Stimulated activated effector memory CD8-positive, alpha-beta T cell treated with anti-CD3 and anti-CD28 coated beads, Interleukin-12 subunit alpha, Interleukin-12 subunit beta, amount 100 ng/mL, for 72 hours (primary cell): ENCODE measurements around the gene MFSD6.
"Not testable (repeated sequence)": the region's sequence is repeated elsewhere in the genome, so short reads cannot be mapped to it uniquely, and the experiment has no call there.

ENCODE experiments used
- ATAC-seq: fragments of 150-1000 bp; cut with Tn5 transposase; 2 replicates; pipeline ENCODE4 v1.10.0; 2021
- DNase-seq, 2 donors: peaks; one replicate each; pipeline ENCODE4 v3.0.0; 2021 to 2022; ENCODE audit warnings: low spot score in 2 of 2
- H3K27ac Mint-ChIP-seq: one replicate; pipeline ENCODE4 v1.8.0; 2022; ENCODE audit warnings: mild to moderate bottlenecking, mixed read lengths
- H3K36me3 Mint-ChIP-seq: one replicate; pipeline ENCODE4 v1.8.0; 2022; ENCODE audit warnings: mild to moderate bottlenecking, mixed read lengths
- H3K4me1 Mint-ChIP-seq: one replicate; pipeline ENCODE4 v1.8.0; 2022; ENCODE audit warnings: mixed read lengths
- H3K4me3 Mint-ChIP-seq: one replicate; pipeline ENCODE4 v1.8.0; 2022; ENCODE audit warnings: mild to moderate bottlenecking, mixed read lengths
- H3K9me3 Mint-ChIP-seq: one replicate; pipeline ENCODE4 v1.8.0; 2022; ENCODE audit warnings: mixed read lengths

The MFSD6 gene

GRCh38 chr2:190486037-190486623, 78.0 kb downstream of the MFSD6 start:
- peak overlapping the region; percentile 29 for H3K27ac Mint-ChIP-seq

DNA sequence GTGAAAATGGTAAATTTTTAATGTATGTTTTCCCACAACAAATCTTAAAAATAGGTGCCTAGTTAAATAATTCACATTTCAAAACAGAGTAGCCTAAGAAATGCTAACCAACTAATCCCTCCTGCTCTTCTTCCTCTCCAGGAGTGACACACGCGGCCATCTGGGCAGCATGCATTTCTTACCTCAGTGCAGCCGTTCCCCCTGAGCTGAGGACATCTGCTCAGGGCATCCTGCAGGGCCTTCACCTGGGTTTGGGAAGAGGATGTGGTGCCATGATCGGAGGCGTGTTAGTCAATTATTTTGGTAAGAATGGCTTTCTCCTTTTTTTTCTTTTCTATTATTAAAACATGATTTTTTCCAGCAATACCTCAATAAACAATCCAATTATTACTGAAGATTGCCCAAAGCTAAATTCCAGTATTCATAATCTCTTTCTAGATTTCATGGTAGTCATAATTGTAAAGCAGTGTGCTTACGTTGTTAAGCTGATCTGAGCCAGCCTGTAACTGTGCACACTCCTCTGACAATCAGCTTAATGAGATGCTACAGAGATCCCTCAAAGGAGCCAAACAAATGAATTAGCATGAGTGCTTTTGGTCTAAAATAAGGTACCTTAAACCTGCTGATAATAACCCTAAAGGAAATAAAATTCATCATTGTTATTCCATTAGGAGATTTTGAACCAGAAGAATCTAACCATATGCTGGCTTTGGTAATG, 80.5 kb downstream of the MFSD6 start:
- peaks cover 5% of the 10 kb centered on the region for H3K4me1 Mint-ChIP-seq
- ATAC-seq (no peak), DNase-seq (no peak)
- peaks cover 57% of the 10 kb centered on the region for H3K36me3 Mint-ChIP-seq
- peak overlapping the region; percentile 45 for H3K27ac Mint-ChIP-seq
- no peak overlapping the region for H3K4me3 Mint-ChIP-seq
- peaks cover 9% of the 10 kb centered on the region for H3K9me3 Mint-ChIP-seq

More at GRCh38 chr2:190486037-190486623, 78.0 kb downstream of the MFSD6 start:
- peaks cover 5% of the 10 kb centered on the region for H3K4me1 Mint-ChIP-seq
- ATAC-seq, result no peak
- H3K36me3 Mint-ChIP-seq, result peaks cover 41% of the 10 kb centered on the region
- no peak overlapping the region for H3K4me3 Mint-ChIP-seq
- DNase-seq, result no peak
- H3K9me3 Mint-ChIP-seq, result no peaks in the 10 kb centered on the region

- H3K4me1 Mint-ChIP-seq, result peaks cover 13% of the 10 kb centered on the region
- no peak overlapping the region for H3K4me3 Mint-ChIP-seq
- H3K27ac Mint-ChIP-seq, result no peak overlapping the region
- ATAC-seq (no peak), DNase-seq (no peak)
- H3K36me3 Mint-ChIP-seq, result peaks cover 57% of the 10 kb centered on the region
- peaks cover 11% of the 10 kb centered on the region for H3K9me3 Mint-ChIP-seq
Observed at GRCh38 chr2:190489475-190489874, 81.3 kb downstream of the MFSD6 start.

- H3K27ac Mint-ChIP-seq, result no peak overlapping the region
- H3K36me3 Mint-ChIP-seq, result peaks cover 66% of the 10 kb centered on the region
- no peak overlapping the region for H3K4me3 Mint-ChIP-seq
- peaks cover 17% of the 10 kb centered on the region for H3K4me1 Mint-ChIP-seq
- ATAC-seq (no peak), DNase-seq (no peak)
- peaks cover 11% of the 10 kb centered on the region for H3K9me3 Mint-ChIP-seq
Observed at GRCh38 chr2:190490502-190490901, 82.3 kb downstream of the MFSD6 start.

- peak overlapping the region; percentile 65 for H3K27ac Mint-ChIP-seq
- DNase-seq, result no peak
- ATAC-seq, result no peak
- H3K4me3 Mint-ChIP-seq, result no peak overlapping the region
- peaks cover 66% of the 10 kb centered on the region for H3K36me3 Mint-ChIP-seq
- peaks cover 11% of the 10 kb centered on the region for H3K9me3 Mint-ChIP-seq
- H3K4me1 Mint-ChIP-seq, result peaks cover 17% of the 10 kb centered on the region
Observed at GRCh38 chr2:190493095-190493494, 84.9 kb downstream of the MFSD6 start.

DNA sequence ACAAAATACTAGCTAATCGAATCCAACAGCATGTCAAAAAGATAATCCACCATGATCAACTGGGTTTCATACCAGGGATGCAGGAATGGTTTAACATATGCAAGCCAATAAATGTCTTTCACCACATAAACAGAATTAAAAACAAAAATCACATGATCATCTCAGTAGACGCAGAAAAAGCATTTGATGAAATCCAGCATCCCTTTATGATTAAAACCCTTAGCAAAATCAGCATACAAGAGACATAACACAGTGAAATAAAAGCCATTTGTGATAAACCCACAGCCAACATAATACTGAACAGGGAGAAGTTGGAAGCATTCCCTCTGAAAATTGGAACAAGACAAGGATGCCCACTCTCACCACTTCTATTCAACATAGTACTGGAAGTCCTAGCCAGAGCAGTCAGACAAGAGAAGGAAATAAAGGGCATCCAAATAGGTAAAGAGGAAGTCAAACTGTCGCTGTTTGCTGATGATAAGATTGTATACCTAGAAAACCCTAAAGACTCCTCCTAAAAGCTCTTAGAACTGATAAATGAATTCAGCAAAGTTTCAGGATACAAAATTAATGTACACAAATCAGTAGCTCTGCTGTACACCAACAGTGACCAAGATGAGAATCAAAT, 86.6 kb downstream of the MFSD6 start:
- ATAC-seq, H3K4me3 Mint-ChIP-seq, DNase-seq: not testable (repeated sequence)
- peaks cover 66% of the 10 kb centered on the region for H3K36me3 Mint-ChIP-seq
- H3K27ac Mint-ChIP-seq, result peak overlapping the region; percentile 50
- H3K4me1 Mint-ChIP-seq, result peaks cover 17% of the 10 kb centered on the region
- H3K9me3 Mint-ChIP-seq, result peaks cover 11% of the 10 kb centered on the region

- H3K36me3 Mint-ChIP-seq, result peaks cover 66% of the 10 kb centered on the region
- peaks cover 8% of the 10 kb centered on the region for H3K9me3 Mint-ChIP-seq
- H3K27ac Mint-ChIP-seq, result peak overlapping the region; percentile 11
- no peak overlapping the region for H3K4me3 Mint-ChIP-seq
- no peak for DNase-seq
- peaks cover 29% of the 10 kb centered on the region for H3K4me1 Mint-ChIP-seq
- no peak for ATAC-seq
Observed at GRCh38 chr2:190497428-190497827, 89.3 kb downstream of the MFSD6 start.

DNA sequence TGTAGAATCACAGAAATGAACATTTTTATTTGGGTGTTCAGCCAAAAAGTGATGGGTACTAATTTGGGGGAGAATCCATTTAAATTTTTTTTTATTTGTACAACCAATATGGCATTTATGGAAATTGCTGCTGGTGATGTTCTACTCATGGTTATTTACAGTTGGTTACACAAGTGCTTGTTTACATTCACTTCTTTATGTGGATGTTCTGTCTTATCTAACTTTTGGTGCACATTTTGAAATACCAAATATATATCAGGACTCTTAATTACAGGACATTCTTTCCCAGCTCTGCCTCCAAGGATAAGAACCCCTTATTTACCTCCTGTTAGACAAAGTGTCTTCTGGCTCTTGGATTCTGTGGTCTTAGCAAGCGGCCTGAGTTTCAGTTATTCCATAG, 91.1 kb downstream of the MFSD6 start:
- peaks cover 69% of the 10 kb centered on the region for H3K36me3 Mint-ChIP-seq
- H3K4me1 Mint-ChIP-seq, result peaks cover 19% of the 10 kb centered on the region
- no peak for ATAC-seq
- DNase-seq, result no peak
- H3K4me3 Mint-ChIP-seq, result no peak overlapping the region
- no peaks in the 10 kb centered on the region for H3K9me3 Mint-ChIP-seq
- peak overlapping the region; percentile 79 for H3K27ac Mint-ChIP-seq

DNA sequence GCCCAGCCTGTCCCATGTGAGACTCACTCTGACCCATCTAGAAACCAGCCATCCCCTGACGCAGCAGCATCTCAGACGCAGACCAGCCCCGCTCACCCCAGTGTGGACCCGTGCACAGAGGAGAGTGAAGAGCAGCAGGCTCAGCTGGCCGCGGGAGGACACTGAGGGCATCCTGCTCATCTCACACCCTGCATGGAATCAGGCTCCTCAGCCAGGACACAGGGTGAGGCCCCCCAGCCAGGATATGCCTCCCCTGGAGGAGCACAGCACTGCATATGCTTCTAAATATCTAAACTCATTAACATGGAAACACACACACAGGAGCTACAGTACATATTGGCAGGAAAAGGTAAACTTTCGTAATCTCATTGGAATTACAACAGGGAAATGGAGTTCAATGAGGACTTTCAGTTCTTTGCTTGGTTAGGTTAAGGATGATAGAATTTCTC, 91.9 kb downstream of the MFSD6 start:
- no peak for ATAC-seq
- Mint-ChIP-seq H3K27ac (peak overlapping the region; percentile 79), H3K36me3 (peaks cover 72% of the 10 kb centered on the region), H3K4me3 (no peak overlapping the region), H3K4me1 (peaks cover 14% of the 10 kb centered on the region), H3K9me3 (no peaks in the 10 kb centered on the region)
- DNase-seq, result no peak

DNA sequence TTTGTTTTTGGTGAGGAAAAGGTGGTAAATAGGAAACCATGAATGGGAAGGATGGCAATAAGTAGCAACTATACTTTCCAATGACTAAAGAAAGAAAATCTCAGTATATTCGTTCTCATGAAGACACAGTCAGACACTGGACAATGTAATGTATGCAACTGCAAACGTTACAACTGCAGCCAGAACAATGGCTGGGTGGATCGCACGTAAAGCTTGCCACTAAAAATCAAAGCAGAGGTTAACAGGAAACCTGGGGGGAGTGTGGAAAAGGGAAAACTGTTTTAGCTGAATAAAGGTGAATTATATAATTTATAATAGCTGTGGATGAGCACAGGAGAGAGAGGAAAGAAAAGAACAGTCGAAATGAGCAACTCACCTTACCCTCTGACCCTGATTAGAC, 93.1 kb downstream of the MFSD6 start:
- Mint-ChIP-seq H3K4me3 (no peak overlapping the region), H3K9me3 (no peaks in the 10 kb centered on the region)
- ATAC-seq, result no peak

GRCh38 chr2:190501702-190502407, 93.7 kb downstream of the MFSD6 start:
- H3K4me1 Mint-ChIP-seq, result peaks cover 14% of the 10 kb centered on the region
- H3K36me3 Mint-ChIP-seq, result peaks cover 86% of the 10 kb centered on the region
- peak overlapping the region; percentile 86 for H3K27ac Mint-ChIP-seq
- DNase-seq, result no peak
- peak; percentile 39 for ATAC-seq
- no peaks in the 10 kb centered on the region for H3K9me3 Mint-ChIP-seq
- H3K4me3 Mint-ChIP-seq, result no peak overlapping the region

More for the DNA sequence above, 93.1 kb downstream of the MFSD6 start:
- peaks cover 14% of the 10 kb centered on the region for H3K4me1 Mint-ChIP-seq
- no peak for DNase-seq
- H3K27ac Mint-ChIP-seq, result peak overlapping the region; percentile 86
- peaks cover 80% of the 10 kb centered on the region for H3K36me3 Mint-ChIP-seq

GRCh38 chr2:190503088-190503487, 94.9 kb downstream of the MFSD6 start:
- Mint-ChIP-seq H3K4me1 (peaks cover 14% of the 10 kb centered on the region), H3K9me3 (no peaks in the 10 kb centered on the region), H3K27ac (peak overlapping the region; percentile 26), H3K36me3 (peaks cover 88% of the 10 kb centered on the region), H3K4me3 (no peak overlapping the region)
- ATAC-seq (no peak), DNase-seq (no peak)

- peak overlapping the region; percentile 8 for H3K27ac Mint-ChIP-seq
- DNase-seq (no peak), ATAC-seq (no peak)
- H3K9me3 Mint-ChIP-seq, result no peaks in the 10 kb centered on the region
- no peak overlapping the region for H3K4me3 Mint-ChIP-seq
- H3K36me3 Mint-ChIP-seq, result peaks cover 88% of the 10 kb centered on the region
- peaks cover 14% of the 10 kb centered on the region for H3K4me1 Mint-ChIP-seq
Observed at GRCh38 chr2:190504912-190505311, 96.8 kb downstream of the MFSD6 start.

DNA sequence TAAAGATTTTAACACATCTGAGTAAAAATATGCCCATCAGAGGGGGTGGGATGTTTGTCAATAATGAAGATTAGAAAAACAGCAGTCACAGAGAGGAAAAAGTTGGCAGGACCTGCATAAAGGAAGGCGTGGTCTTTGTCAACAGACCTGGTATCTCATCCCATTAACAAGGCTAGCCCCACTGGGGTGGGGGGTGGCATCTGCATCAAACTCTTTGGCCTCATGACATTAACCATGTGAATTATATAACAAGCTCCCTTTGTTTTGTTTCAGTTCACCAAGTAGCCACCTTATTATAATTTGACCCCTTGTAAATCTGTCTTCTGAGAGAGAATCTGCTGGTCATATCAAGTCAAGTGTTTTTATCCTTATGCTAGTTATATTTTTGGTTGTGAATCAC, 97.5 kb downstream of the MFSD6 start:
- DNase-seq (no peak), ATAC-seq (no peak)
- H3K4me3 Mint-ChIP-seq, result no peak overlapping the region
- H3K9me3 Mint-ChIP-seq, result no peaks in the 10 kb centered on the region
- H3K36me3 Mint-ChIP-seq, result peaks cover 87% of the 10 kb centered on the region
- peak overlapping the region; percentile 70 for H3K27ac Mint-ChIP-seq
- H3K4me1 Mint-ChIP-seq, result peaks cover 14% of the 10 kb centered on the region

DNA sequence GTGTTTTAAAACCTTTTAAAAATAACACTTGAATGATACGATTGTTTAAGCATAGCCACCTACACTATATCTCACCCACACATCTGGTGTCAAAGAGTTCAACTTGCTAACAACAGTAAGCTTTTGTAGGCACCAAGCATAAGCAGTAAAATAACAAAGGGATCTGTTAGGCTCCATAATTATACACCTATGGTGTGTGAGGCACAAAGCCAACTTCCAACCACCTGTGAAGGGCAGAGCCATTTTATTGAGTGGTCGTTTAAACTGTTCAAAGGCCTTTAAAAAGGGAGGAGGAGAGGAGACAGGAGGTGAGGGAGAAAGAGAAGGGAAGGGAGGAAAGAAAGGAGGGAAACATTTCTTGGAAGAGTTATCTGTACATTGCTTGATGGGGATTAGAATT, 98.5 kb downstream of the MFSD6 start:
- Mint-ChIP-seq H3K27ac (peak overlapping the region; percentile 70), H3K4me1 (peaks cover 6% of the 10 kb centered on the region), H3K9me3 (no peaks in the 10 kb centered on the region), H3K36me3 (peaks cover 83% of the 10 kb centered on the region), H3K4me3 (no peak overlapping the region)
- ATAC-seq (no peak), DNase-seq (no peak)
